Upper lobe of left lung (tissue), 6 donors: ENCODE data around the gene MTCL1. TPM values are rescaled to one million over a fixed set of nuclear protein-coding genes. Genes with fewer than 3 reads are reported as not detected.

ENCODE experiments used
- ATAC-seq, 2 donors: fragments of 200-7000 bp; cut with Tn5 transposase; one replicate each; pipeline ENCODE4 v1.9.1; 2022; ENCODE audit warnings: mild to moderate bottlenecking in 2 of 2, moderate library complexity in 2 of 2; ENCODE audit not compliant: low FRiP score in 2 of 2
- DNase-seq, 2 donors: peaks; one replicate each; pipeline ENCODE4 v3.0.0-alpha.2; 2019 to 2020
- H3K27ac ChIP-seq, 4 donors: fragments of 200-600 bp; sonication (generic); one replicate each; pipeline ENCODE4 v1.5.1; 2016 to 2019
- H3K27me3 ChIP-seq, 4 donors: fragments of 200-600 bp; sonication (generic); one replicate each; pipeline ENCODE4 v1.5.1; 2017 to 2019
- H3K36me3 ChIP-seq, 4 donors: fragments of 200-600 bp; sonication (generic); one replicate each; pipeline ENCODE4 v1.5.1; 2016 to 2019
- H3K4me1 ChIP-seq, 4 donors: fragments of 200-600 bp; sonication (generic); one replicate each; pipeline ENCODE4 v1.5.1; 2018 to 2019
- H3K4me3 ChIP-seq, 4 donors: fragments of 200-600 bp; sonication (generic); one replicate each; pipeline ENCODE4 v1.5.1; 2017 to 2019; ENCODE audit warnings: mild to moderate bottlenecking in 2 of 4, moderate library complexity in 1 of 4
- H3K9me3 ChIP-seq, 4 donors: fragments of 200-600 bp; sonication (generic); one replicate each; pipeline ENCODE4 v1.5.1; 2018 to 2019
- CTCF ChIP-seq, 6 experiments: fragments of 450-650 bp in 4 of 6; fragments of 200-600 bp in 2 of 6; sonication (generic) in 2 of 6; IDR thresholded peaks; one replicate each; pipeline ENCODE4 v1.5.1; 2016 to 2019; ENCODE audit warnings: antibody characterized with exemption in 6 of 6
- EP300 ChIP-seq, 4 donors: sonication (generic); formaldehyde crosslinking; IDR thresholded peaks; one replicate each; pipeline ENCODE4 v1.5.1; 2017; ENCODE audit warnings: antibody characterized with exemption in 4 of 4, control low read depth in 2 of 4
- POLR2A ChIP-seq, 4 donors: fragments of 450-650 bp; IDR thresholded peaks; one replicate each; pipeline ENCODE4 v1.5.1; 2016 to 2017; ENCODE audit warnings: antibody characterized with exemption in 4 of 4, mild to moderate bottlenecking in 2 of 4
- POLR2AphosphoS5 ChIP-seq, 2 donors: sonication (generic); formaldehyde crosslinking; IDR thresholded peaks; one replicate each; pipeline ENCODE4 v1.5.1; 2017; ENCODE audit warnings: antibody characterized with exemption in 2 of 2
- WGBS, 2 donors: methylation state at CpG; one replicate each; pipeline ENCODE4 v1.1.5; 2017 to 2018; 5-methylcytosine and 5-hydroxymethylcytosine counted together
- total RNA-seq, 6 donors: library from RNA; depleted of rRNA in 4 of 6; stranded (reverse); fragments of >200 nt in 4 of 6; gene quantifications; one replicate each; pipeline versions ENCODE4 v1.1.0 to v1.2.1, GENCODE V29; 2016 to 2021
- donor health status: DM: no; HTN: no; CAD: no; lungs with moderate emphysema.
- donor health status: DM: no; HTN: yes; CAD: no; lungs with severe emphysema.

MTCL1 gene
- total RNA-seq, 6 donors from 2014 or later, result 4.5 to 17.9 (median 8.1) TPM

DNA sequence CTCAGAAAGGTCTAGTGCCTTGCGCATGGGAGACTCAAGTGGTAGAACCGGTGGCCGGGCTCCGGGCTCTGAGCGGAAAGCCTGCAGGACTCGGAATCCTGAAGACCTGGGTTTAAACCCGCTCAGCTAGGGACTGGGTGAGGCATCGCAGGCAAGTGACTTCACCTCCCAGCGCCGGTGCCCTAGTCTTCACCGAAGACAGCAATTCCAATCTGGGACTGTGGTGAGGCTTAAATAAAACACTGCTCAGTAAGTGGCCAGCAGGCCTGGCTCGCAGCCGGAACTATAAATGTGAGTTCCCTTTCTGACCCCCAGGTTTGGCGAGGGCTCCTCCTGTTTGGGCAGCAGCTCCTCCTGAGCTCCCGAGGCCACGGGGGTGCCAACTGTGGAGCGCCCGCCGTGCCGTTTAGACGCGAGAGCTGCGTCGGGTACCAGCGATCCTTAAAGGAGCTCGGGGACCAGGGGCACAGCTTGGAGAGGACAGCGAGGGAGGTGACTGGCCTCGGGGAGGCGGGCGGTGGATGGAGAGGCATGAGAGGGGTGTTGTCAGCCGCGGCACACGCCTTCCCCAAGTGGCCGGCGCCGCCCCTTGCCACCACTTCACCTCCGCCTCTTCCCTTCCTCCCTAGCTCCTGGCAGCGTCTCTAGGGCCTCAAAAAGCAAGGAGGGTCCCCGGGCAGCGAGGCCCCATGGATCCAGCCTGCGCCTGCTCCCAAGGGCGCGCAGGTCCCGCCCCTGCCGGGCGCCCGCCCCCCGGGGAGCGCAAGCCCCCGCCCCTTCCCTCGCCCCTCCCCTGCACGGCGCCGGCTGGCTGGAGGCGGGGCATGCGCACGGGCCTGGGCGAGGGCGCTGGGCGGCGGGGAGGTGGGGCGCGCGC lies 757 bp upstream of the MTCL1 start:
- H3K36me3 ChIP-seq, result no peaks in the 10 kb centered on the region
- peak; percentile 95 to 96 for ATAC-seq
- peaks cover 0 to 13% (median 10%) of the 10 kb centered on the region in 4 donors for H3K27me3 ChIP-seq
- peaks cover 23 to 28% (median 26%) of the 10 kb centered on the region in 4 donors for H3K4me1 ChIP-seq
- peak overlapping the region; percentile 70 to 96 (median 74) for H3K4me3 ChIP-seq
- H3K27ac ChIP-seq, result peak overlapping the region; percentile 74 to 86 (median 84)
- DNase-seq, result peak; percentile 86 to 98
- TF ChIP-seq POLR2A (IDR thresholded peaks at IDR 0.05) (peak in 3 of 4 donors; percentile 31 to 64 (median 63)), POLR2AphosphoS5 (IDR thresholded peaks at IDR 0.05) (peak in 1 of 2 donors; percentile 50), EP300 (IDR thresholded peaks at IDR 0.05) (no peak), CTCF (IDR thresholded peaks at IDR 0.05) (peak in 1 of 6 experiments; percentile 39)
- WGBS, 2 donors, result 2 to 14% methylated on average over 19 to 45 of the region's 64 CpGs
- no peaks in the 10 kb centered on the region for H3K9me3 ChIP-seq

GRCh38 chr18:8705961-8706790 lies 820 bp downstream of the MTCL1 start:
- peak overlapping the region in 1 of 4 donors; percentile 86 for H3K27ac ChIP-seq
- no peaks in the 10 kb centered on the region for H3K36me3 ChIP-seq
- H3K27me3 ChIP-seq, result peaks cover 0 to 13% (median 10%) of the 10 kb centered on the region in 4 donors
- peak overlapping the region; percentile 16 to 96 (median 74) for H3K4me3 ChIP-seq
- no peak for ATAC-seq
- H3K4me1 ChIP-seq, result peaks cover 23 to 28% (median 26%) of the 10 kb centered on the region in 4 donors
- 2% methylated on average over 38 of the region's 116 CpGs; no CpG with 5 or more reads in 1 of the 2 donors for WGBS, 2 donors
- TF ChIP-seq CTCF (IDR thresholded peaks at IDR 0.05), result no peak
- no peak for TF ChIP-seq POLR2A (IDR thresholded peaks at IDR 0.05)
- TF ChIP-seq POLR2AphosphoS5 (IDR thresholded peaks at IDR 0.05), result no peak
- no peak for TF ChIP-seq EP300 (IDR thresholded peaks at IDR 0.05)
- peak; percentile 20 to 90 for DNase-seq
- H3K9me3 ChIP-seq, result no peaks in the 10 kb centered on the region

GRCh38 chr18:8706791-8707555 lies 1.6 kb downstream of the MTCL1 start:
- Histone ChIP-seq H3K9me3 (no peaks in the 10 kb centered on the region), H3K36me3 (no peaks in the 10 kb centered on the region), H3K4me3 (peak overlapping the region in 3 of 4 donors; percentile 71 to 96 (median 78)), H3K4me1 (peaks cover 23 to 28% (median 26%) of the 10 kb centered on the region in 4 donors), H3K27ac (no peak overlapping the region), H3K27me3 (peaks cover 0 to 13% (median 10%) of the 10 kb centered on the region in 4 donors)
- DNase-seq (peak in 1 of 2 donors; percentile 88), ATAC-seq (no peak)
- WGBS, 2 donors, result 10 to 12% methylated on average over 11 to 45 of the region's 48 CpGs
- peak in 4 of 6 experiments; percentile 31 to 59 (median 32) for TF ChIP-seq CTCF (IDR thresholded peaks at IDR 0.05)
- TF ChIP-seq EP300 (IDR thresholded peaks at IDR 0.05), result no peak

DNA sequence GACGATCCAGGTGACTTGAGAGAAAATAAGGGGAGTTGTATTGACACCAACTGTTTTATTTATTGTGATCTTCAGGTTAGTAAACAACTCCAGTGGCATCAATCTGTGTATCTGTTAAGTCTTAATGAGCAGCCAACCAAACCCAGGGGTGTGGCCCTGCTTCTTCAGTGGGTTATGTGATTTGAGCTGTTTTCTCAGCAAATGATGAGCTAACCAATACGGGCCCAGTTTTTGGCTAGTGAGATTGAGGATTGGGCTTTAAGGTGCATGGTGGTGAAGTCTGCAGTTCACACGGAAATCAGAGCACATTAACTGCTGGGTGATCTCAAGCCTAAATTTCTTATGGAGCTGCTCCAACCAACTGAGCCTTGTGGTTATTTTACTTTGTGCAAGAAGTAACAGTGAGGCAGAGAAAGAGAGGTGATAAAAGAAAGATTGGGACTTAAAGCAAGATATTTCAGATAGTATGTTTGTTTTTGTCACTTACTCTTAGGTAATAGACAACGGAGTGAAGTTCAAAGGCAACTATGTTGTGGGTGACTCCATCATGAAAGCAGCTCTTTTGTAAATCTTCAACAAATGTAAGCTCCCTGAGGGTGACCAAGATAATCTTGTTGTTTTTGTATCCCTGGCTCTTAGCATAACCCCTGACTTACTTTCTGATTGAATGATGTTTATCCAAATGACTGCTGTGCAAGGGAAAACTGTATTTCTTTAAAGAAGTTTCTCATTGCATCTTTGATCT lies 2.4 kb downstream of the MTCL1 start:
- no peak for DNase-seq
- Histone ChIP-seq H3K36me3 (no peaks in the 10 kb centered on the region), H3K9me3 (no peaks in the 10 kb centered on the region), H3K27me3 (peaks cover 0 to 13% (median 10%) of the 10 kb centered on the region in 4 donors), H3K4me1 (peaks cover 23 to 28% (median 26%) of the 10 kb centered on the region in 4 donors), H3K27ac (no peak overlapping the region), H3K4me3 (peak overlapping the region in 1 of 4 donors; percentile 96)
- 60 to 77% methylated on average over 3 to 4 of the region's 4 CpGs for WGBS, 2 donors
- no peak for TF ChIP-seq CTCF (IDR thresholded peaks at IDR 0.05)
- no peak for TF ChIP-seq POLR2A (IDR thresholded peaks at IDR 0.05)
- TF ChIP-seq EP300 (IDR thresholded peaks at IDR 0.05), result no peak
- no peak for TF ChIP-seq POLR2AphosphoS5 (IDR thresholded peaks at IDR 0.05)
- ATAC-seq, result no peak
